Activated CD4-positive, alpha-beta T cell treated with anti-CD3 and anti-CD28 coated beads, Interleukin-2, Interleukin-4, amounts not matched to agents 100 ng/mL and 50 ng/mL, durations not matched to agents 16 hours and 8 hours (primary cell): ENCODE measurements around the gene MMP10.

Experiments used
- DNase-seq: peaks from one replicate; pipeline ENCODE4 v3.0.0-alpha.2; 2020; ENCODE audit warnings: low spot score

MMP10 gene

GRCh38 chr11:102724904-102725500 is 55.4 kb downstream of the MMP10 start, which contains the start of gene MMP8:
Gene MMP8, minus strand, starts transcription at chr11:102724954. Its CDS starts 99 bp downstream, at chr11:102724855.
- DNase-seq = no peak

- no peak for DNase-seq
Measured at GRCh38 chr11:102722821-102723220, 57.6 kb downstream of the MMP10 start.
